ENCODE measurements around the gene NIPA2.

The NIPA2 gene

GRCh38 chr15:22912256-22912655, 73.8 kb downstream of the NIPA2 start:
- DNase-seq (ENCODE audit: extremely low read depth, low read depth), result no peak
- no peak for TF ChIP-seq CTCF (IDR thresholded peaks at IDR 0.05; ENCODE audit: low read depth, low read length)

- TF ChIP-seq CTCF (IDR thresholded peaks at IDR 0.05; ENCODE audit: low read depth, low read length), result no peak
- DNase-seq (ENCODE audit: extremely low read depth, low read depth), result no peak
Measured at GRCh38 chr15:22913646-22914380, 75.3 kb downstream of the NIPA2 start.

- DNase-seq (ENCODE audit: extremely low read depth, low read depth), result no peak
Measured at GRCh38 chr15:22915866-22916515, 77.5 kb downstream of the NIPA2 start.

GRCh38 chr15:22916606-22917350, 78.3 kb downstream of the NIPA2 start:
- no peak for DNase-seq (ENCODE audit: extremely low read depth, low read depth)
- no peak for TF ChIP-seq CTCF (IDR thresholded peaks at IDR 0.05; ENCODE audit: low read depth, low read length)

More at GRCh38 chr15:22915866-22916515, 77.5 kb downstream of the NIPA2 start:
- TF ChIP-seq CTCF (IDR thresholded peaks at IDR 0.05; ENCODE audit: low read depth, low read length), result no peak

- TF ChIP-seq CTCF (IDR thresholded peaks at IDR 0.05; ENCODE audit: low read depth, low read length), result no peak
- no peak for DNase-seq (ENCODE audit: extremely low read depth, low read depth)
Measured at GRCh38 chr15:22917556-22917955, 79.1 kb downstream of the NIPA2 start.

All from AG09319 (cell line).